ENCODE measurements around the gene MFRP. TPM values are rescaled to one million over a fixed set of nuclear protein-coding genes. Genes with fewer than 3 reads are reported as not detected.

The MFRP gene
- total RNA-seq, 2 experiments from 2014 or later: not detected

DNA sequence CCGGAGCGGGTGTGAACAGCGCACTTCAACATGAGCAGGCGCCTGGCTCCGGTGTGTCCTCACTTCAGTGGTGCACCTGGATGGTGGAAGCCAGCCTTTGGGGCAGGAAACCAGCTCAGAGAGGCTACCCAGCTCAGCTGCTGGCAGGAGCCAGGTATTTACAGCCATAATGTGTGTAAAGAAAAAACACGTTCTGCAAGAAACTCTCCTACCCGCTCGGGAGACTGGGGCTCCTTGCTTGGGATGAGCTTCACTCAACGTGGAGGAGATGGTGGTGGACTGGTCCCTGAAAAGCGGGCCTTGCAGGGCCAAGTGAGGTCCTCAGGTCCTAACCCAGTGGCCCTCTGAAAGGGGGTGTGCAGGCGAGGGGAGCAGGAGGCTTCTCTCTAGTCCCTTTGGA lies 37.1 kb downstream of the MFRP start:
- CTCF ChIA-PET: interaction anchor here (0.7 to 4.8 kb wide), 5 partner anchors 12 to 82 kb away, joined by 3 to 33 read pairs (median 3); no protein-coding TSS in a partner anchor
- no peak for ATAC-seq
- H3K4me3 Mint-ChIP-seq: no peak overlapping the region
- DNase-seq: no peak
- H3K9me3 Mint-ChIP-seq (ENCODE audit: low read depth): no peaks in the 10 kb centered on the region
- H3K27ac Mint-ChIP-seq: no peak overlapping the region
- H3K4me1 Mint-ChIP-seq: peaks cover 16% of the 10 kb centered on the region
- peaks cover 4% of the 10 kb centered on the region for H3K27me3 Mint-ChIP-seq
- H3K36me3 Mint-ChIP-seq: no peaks in the 10 kb centered on the region

DNA sequence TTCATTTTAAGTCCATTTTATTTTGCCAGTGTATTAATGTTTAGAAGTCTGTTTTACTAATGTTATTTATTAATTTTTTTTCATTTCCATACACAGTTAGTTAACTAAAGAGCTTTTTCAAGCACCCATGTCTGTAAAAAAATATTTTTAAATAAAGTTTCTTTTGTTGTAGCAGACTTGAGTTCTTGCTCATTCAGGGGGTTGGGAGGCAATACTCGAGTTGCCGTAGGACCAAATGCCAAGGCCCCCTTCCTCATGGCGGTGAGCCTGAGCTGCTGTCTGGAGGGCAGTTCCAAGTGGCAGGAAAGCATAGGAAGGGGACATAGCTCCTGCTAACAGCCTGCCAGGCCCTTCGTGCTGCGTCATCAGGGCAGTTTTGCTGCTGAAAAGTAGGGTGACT lies 38.5 kb downstream of the MFRP start:
- peaks cover 12% of the 10 kb centered on the region for H3K36me3 Mint-ChIP-seq
- H3K4me1 Mint-ChIP-seq: peaks cover 16% of the 10 kb centered on the region
- H3K27me3 Mint-ChIP-seq: no peaks in the 10 kb centered on the region
- CTCF ChIA-PET: interaction anchor here (0.5 to 4.8 kb wide), 11 partner anchors 9 to 167 kb away, joined by 3 to 33 read pairs (median 3); partner anchors contain the start of genes CBL and MCAM
- no peak overlapping the region for H3K27ac Mint-ChIP-seq
- ATAC-seq: no peak
- H3K9me3 Mint-ChIP-seq (ENCODE audit: low read depth): no peaks in the 10 kb centered on the region
- no peak for DNase-seq
- no peak overlapping the region for H3K4me3 Mint-ChIP-seq

DNA sequence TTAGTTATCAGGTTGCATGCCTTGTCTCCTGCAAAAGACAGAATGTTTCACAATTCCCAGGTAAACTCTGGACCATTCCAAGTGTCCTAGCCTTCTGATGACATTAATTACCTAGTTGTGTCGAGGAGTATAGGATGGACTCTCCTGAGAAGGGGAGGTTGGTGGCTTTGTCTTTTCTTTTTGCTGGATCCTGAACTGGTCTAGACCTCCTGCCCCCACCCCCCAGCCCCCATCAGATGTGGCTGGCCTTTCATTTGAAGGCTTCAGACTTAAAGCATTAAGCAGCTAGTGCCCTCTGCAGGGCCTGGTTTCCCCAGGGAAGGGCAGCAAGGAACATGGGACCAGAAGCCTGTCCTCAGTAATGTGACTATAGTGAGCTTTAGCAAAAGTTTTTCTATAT lies 39.3 kb downstream of the MFRP start:
- ATAC-seq: no peak
- CTCF ChIA-PET: interaction anchor here (0.5 to 4.8 kb wide), 8 partner anchors 10 to 144 kb away, joined by 3 to 33 read pairs (median 4); partner anchors contain the start of genes CBL and MCAM
- no peak overlapping the region for H3K4me3 Mint-ChIP-seq
- H3K4me1 Mint-ChIP-seq: peaks cover 16% of the 10 kb centered on the region
- H3K9me3 Mint-ChIP-seq (ENCODE audit: low read depth): no peaks in the 10 kb centered on the region
- DNase-seq: no peak
- no peaks in the 10 kb centered on the region for H3K27me3 Mint-ChIP-seq
- H3K36me3 Mint-ChIP-seq: peaks cover 14% of the 10 kb centered on the region
- H3K27ac Mint-ChIP-seq: no peak overlapping the region

DNA sequence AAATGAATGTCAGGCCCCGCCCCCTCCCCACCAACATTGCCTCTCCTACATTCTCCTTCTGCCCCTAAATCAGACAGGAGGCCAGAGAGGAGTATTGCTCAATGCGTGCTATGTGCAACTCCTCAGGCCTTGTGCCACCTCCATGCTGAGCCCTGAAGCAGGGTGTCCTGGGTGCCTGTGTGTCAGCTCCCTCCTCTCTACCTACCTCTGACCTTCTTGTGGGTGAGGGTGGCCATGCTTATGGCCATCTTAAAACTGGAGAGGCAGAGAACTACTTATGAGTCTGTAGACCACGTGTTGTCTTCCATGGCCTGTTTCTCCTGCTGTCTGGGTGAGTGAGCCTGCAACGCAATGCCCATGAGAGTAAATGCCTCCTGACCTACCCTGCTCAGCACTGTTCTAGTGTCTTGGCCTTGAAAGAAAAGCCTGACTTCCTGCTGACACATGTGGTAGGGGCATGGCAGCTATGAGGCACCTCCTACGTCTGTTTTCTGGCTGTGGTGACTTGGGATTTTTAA lies 40.1 kb downstream of the MFRP start:
- Mint-ChIP-seq H3K4me1 (peaks cover 16% of the 10 kb centered on the region), H3K36me3 (peaks cover 18% of the 10 kb centered on the region), H3K27ac (peak overlapping the region; percentile 56), H3K9me3 (ENCODE audit: low read depth) (no peaks in the 10 kb centered on the region), H3K27me3 (no peaks in the 10 kb centered on the region), H3K4me3 (no peak overlapping the region)
- CTCF ChIA-PET: interaction anchor here (0.6 to 4.8 kb wide), 4 partner anchors 11 to 112 kb away, joined by 3 to 33 read pairs (median 12); partner anchors contain the start of gene MCAM
- ATAC-seq (peak; percentile 63), DNase-seq (no peak)

DNA sequence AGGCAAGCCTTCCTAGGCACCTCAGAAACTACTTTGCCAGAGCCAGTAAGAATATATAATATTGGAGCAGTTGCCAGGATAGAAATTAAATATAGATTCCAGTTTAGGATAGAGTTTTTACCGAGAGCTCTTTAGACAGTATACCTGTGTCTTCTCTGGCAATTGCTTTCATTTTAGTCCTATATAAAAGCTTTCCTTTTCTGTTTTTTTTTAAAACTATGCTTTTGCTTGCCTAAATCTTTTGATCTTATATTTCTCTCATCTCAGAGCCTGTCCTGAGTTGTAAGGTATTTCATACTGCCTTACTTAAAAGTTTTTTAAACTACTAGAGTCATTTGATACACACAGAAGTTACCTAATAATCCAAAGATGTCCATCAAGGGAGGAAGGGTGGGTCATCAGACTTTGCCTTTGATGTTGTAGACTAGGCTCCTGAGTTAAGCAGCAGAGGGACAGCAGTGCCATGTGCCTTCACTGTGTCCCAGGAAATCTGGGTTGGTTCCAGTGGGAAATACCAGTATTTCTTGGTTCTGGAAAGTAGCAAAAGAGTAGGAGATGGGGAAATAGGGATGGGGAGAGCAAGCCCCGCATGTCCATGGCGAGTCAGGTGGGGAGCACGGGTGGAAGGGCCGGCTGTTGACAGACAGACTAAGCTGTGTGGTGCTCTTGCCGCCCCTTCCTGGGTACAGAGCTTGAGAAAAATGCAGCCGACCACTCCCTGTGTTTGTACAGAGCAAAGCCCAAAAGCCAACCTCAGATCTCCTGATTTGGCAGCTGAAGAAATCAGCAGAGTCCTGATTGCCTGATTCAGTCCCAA lies 40.7 kb downstream of the MFRP start:
- CTCF ChIA-PET: interaction anchor here (0.6 to 4.8 kb wide), 4 partner anchors 11 to 111 kb away, joined by 3 to 33 read pairs (median 12); partner anchors contain the start of gene MCAM
- Mint-ChIP-seq H3K27me3 (no peaks in the 10 kb centered on the region), H3K4me3 (no peak overlapping the region), H3K4me1 (peaks cover 16% of the 10 kb centered on the region), H3K9me3 (ENCODE audit: low read depth) (no peaks in the 10 kb centered on the region), H3K36me3 (peaks cover 22% of the 10 kb centered on the region), H3K27ac (peak overlapping the region; percentile 16)
- DNase-seq (no peak), ATAC-seq (no peak)

DNA sequence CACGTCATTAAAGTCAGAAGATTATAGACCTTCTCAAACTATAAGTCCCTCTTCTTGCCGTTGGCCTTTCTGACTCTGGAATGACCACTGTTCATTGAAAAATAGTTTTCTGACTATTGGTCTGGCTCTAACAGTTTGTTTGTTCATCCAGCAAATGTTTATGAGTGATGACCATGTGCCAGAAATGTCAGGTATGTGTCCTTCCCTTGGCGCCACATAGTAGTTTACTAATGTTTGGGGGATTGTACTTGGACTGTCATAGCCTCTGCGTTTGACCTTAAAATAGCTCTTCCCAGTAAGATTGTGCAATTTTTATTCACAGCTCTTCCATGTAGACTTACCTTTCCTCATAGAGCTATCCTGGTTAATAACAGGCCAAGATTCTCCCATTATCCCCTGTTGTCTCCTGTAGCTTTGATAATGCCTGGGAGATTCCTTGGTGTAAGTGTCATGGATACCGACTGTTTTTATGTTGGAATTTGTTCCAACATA lies 43.2 kb downstream of the MFRP start:
- H3K36me3 Mint-ChIP-seq: peaks cover 39% of the 10 kb centered on the region
- CTCF ChIA-PET: interaction anchor here (1.4 to 1.9 kb wide), 3 partner anchors 19 to 77 kb away, joined by 4 to 5 read pairs (median 4); no protein-coding TSS in a partner anchor
- H3K4me1 Mint-ChIP-seq: peaks cover 16% of the 10 kb centered on the region
- no peak overlapping the region for H3K27ac Mint-ChIP-seq
- ATAC-seq (no peak), DNase-seq (no peak)
- H3K27me3 Mint-ChIP-seq: no peaks in the 10 kb centered on the region
- no peak overlapping the region for H3K4me3 Mint-ChIP-seq
- no peaks in the 10 kb centered on the region for H3K9me3 Mint-ChIP-seq (ENCODE audit: low read depth)

DNA sequence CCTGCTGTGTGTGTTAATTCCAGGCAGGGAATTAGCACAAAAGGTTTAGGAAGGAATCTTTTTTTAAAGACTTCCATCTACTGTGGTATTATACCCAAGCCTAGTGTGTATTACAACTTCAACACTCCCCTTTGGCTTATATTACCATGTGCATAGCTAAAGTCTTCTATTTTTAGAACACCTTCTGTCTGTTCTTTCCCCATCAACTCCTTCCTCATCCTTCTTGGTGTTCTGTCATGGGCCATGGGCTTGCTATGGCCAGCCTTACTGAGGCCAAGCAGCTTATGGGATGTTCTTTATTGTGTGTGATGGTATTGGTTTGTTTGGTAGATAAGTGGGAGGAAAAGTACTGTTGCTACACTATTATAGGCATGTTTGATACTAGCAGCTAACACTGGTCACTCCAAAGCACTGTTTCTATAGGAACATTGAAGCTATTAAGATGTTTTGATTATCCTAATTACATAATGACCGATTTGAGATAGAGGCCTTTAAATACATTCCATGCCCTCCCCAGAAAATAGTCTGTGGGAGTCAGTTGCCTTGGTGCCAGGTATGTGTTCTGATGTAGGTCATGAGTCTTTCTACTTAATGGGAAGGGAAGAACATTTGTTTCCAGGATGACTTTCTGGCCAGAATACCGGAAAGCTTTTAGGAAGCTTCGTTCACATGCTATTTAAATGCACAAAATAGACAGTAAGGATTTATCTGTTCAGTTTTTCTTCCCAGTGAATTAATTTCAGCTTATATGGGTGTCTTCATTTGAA lies 46.1 kb downstream of the MFRP start:
- no peaks in the 10 kb centered on the region for H3K9me3 Mint-ChIP-seq (ENCODE audit: low read depth)
- no peak overlapping the region for H3K27ac Mint-ChIP-seq
- ATAC-seq (no peak), DNase-seq (no peak)
- H3K4me3 Mint-ChIP-seq: no peak overlapping the region
- H3K27me3 Mint-ChIP-seq: no peaks in the 10 kb centered on the region
- CTCF ChIA-PET: interaction anchor here (1.0 to 1.4 kb wide), 6 partner anchors 16 to 156 kb away, joined by 3 to 4 read pairs (median 3); no protein-coding TSS in a partner anchor
- H3K4me1 Mint-ChIP-seq: peaks cover 3% of the 10 kb centered on the region
- peaks cover 45% of the 10 kb centered on the region for H3K36me3 Mint-ChIP-seq

DNA sequence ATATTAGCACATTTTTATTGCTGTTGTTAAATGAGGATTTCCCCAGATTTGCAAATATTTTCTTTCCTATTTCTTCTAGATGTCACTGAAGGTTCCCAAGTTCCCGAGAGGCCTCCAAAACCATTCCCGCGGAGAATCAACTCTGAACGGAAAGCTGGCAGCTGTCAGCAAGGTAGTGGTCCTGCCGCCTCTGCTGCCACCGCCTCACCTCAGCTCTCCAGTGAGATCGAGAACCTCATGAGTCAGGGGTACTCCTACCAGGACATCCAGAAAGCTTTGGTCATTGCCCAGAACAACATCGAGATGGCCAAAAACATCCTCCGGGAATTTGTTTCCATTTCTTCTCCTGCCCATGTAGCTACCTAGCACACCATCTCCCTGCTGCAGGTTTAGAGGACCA lies 47.1 kb downstream of the MFRP start:
- CTCF ChIA-PET: interaction anchor here (1.0 to 1.3 kb wide), 3 partner anchors 24 to 156 kb away, joined by 3 to 4 read pairs (median 3); no protein-coding TSS in a partner anchor
- Mint-ChIP-seq H3K9me3 (ENCODE audit: low read depth) (no peaks in the 10 kb centered on the region), H3K4me1 (no peaks in the 10 kb centered on the region), H3K36me3 (peaks cover 45% of the 10 kb centered on the region), H3K27ac (no peak overlapping the region), H3K4me3 (no peak overlapping the region), H3K27me3 (no peaks in the 10 kb centered on the region)
- DNase-seq: no peak
- no peak for ATAC-seq

DNA sequence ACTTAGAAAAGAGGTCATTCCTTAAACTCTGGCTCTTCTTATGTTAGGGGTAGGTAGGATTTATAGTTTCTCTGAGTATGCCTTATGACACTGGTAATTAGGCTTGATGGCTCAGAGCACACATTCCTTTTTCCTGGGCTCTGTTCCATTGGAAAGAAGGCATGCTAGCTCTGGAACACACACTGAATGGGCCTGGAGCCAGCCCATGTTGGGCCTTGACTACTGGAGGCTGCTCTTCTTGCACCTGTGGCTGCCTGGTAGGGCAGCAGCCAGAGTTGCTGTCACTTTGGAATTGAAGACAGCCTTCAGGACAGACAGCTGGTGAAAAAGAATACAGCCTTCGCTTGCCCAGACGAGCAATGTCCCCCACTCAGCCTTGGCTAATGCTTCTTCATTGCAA lies 47.8 kb downstream of the MFRP start:
- H3K27ac Mint-ChIP-seq: no peak overlapping the region
- peaks cover 40% of the 10 kb centered on the region for H3K36me3 Mint-ChIP-seq
- CTCF ChIA-PET: no interaction called here
- DNase-seq (no peak), ATAC-seq (no peak)
- H3K27me3 Mint-ChIP-seq: no peaks in the 10 kb centered on the region
- H3K9me3 Mint-ChIP-seq (ENCODE audit: low read depth): no peaks in the 10 kb centered on the region
- no peaks in the 10 kb centered on the region for H3K4me1 Mint-ChIP-seq
- no peak overlapping the region for H3K4me3 Mint-ChIP-seq

DNA sequence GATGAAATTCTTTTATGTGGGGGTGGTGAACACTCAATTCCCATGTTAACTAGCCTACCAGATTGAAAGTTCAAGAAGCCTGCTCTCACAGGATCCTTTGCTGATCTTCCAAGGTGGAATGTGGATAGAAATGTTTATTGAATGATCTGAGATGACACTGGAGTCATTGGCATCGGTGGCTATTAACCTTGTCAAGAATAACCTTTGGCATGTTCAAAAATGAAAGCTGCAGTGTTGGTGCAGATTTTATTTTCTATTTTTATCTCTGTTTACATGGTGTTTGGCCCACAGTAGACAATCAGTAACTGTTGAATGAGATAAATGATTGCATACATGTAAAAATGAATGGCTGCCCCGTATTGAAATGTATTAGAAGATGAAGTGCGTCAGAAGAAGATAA lies 48.6 kb downstream of the MFRP start:
- DNase-seq (no peak), ATAC-seq (no peak)
- Mint-ChIP-seq H3K9me3 (ENCODE audit: low read depth) (no peaks in the 10 kb centered on the region), H3K36me3 (peaks cover 35% of the 10 kb centered on the region), H3K4me3 (no peak overlapping the region), H3K4me1 (no peaks in the 10 kb centered on the region), H3K27me3 (no peaks in the 10 kb centered on the region), H3K27ac (no peak overlapping the region)
- CTCF ChIA-PET: interaction anchor here (0.8 to 1.7 kb wide), 7 partner anchors 12 to 101 kb away, joined by 3 to 8 read pairs (median 4); no protein-coding TSS in a partner anchor

DNA sequence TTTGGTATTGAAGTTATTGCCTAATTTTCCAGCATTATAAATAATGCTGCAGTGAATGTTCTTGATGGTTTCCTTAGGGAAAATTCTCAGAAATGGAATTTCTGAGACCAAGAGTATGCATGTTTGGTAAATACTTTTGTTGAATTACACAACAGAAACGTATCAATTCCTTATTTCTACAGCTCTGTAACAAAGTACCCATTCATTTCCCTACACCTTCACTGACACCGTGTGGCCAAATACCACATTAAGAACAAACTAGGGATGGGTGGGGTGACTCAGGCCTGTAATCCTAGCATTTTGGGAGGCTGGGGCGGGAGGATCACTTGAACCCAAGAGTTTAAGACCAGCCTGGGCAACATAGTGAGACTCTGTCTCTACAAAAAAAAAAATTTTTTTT lies 51.3 kb downstream of the MFRP start:
- Mint-ChIP-seq H3K4me3 (no peak overlapping the region), H3K27me3 (no peaks in the 10 kb centered on the region), H3K4me1 (no peaks in the 10 kb centered on the region), H3K36me3 (peaks cover 38% of the 10 kb centered on the region), H3K9me3 (ENCODE audit: low read depth) (no peaks in the 10 kb centered on the region), H3K27ac (no peak overlapping the region)
- CTCF ChIA-PET: interaction anchor here (1.0 kb wide), 2 partner anchors 28 to 29 kb away, joined by 3 read pairs; no protein-coding TSS in a partner anchor
- ATAC-seq (no peak), DNase-seq (no peak)

DNA sequence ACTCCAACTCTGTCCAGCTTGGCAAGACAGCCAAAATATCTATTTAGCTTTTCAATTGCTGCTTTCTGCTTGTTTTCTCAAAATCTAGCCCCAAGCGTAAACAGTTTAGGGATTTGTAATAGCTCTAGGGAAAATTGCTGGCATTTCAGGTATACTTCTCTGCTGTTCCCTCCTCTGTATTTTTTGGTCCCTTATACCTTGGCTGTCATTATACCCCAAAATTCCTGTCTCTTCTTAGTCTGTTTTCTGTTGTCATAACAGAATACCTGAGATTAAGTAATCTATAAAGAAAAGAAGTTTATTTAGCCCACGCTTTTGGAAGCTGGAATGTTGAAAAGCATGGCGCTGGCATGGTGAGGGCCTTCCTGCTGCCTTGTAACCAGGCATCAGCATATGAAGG lies 53.0 kb downstream of the MFRP start:
- CTCF ChIA-PET: interaction anchor here (0.8 to 1.6 kb wide), 2 partner anchors 9 to 88 kb away, joined by 3 to 4 read pairs; no protein-coding TSS in a partner anchor
- Mint-ChIP-seq H3K4me3 (no peak overlapping the region), H3K4me1 (no peaks in the 10 kb centered on the region), H3K9me3 (ENCODE audit: low read depth) (no peaks in the 10 kb centered on the region), H3K36me3 (peaks cover 28% of the 10 kb centered on the region), H3K27ac (no peak overlapping the region), H3K27me3 (no peaks in the 10 kb centered on the region)
- DNase-seq: no peak
- ATAC-seq: no peak
